Measurements from ENCODE around the gene IL10RA.
"Not testable (repeated sequence)": the region's sequence is repeated elsewhere in the genome, so short reads cannot be mapped to it uniquely, and the experiment has no call there.

The IL10RA gene

GRCh38 chr11:117972629-117973502 lies 13.3 kb upstream of the IL10RA start:
- ChIA-PET POLR2A (no interaction called here), CTCF (interaction anchor here (0.9 to 3.7 kb wide), 2 partner anchors 12 to 26 kb away, joined by 3 to 22 read pairs; no protein-coding TSS in a partner anchor)
- TF ChIP-seq, protein P1, sequence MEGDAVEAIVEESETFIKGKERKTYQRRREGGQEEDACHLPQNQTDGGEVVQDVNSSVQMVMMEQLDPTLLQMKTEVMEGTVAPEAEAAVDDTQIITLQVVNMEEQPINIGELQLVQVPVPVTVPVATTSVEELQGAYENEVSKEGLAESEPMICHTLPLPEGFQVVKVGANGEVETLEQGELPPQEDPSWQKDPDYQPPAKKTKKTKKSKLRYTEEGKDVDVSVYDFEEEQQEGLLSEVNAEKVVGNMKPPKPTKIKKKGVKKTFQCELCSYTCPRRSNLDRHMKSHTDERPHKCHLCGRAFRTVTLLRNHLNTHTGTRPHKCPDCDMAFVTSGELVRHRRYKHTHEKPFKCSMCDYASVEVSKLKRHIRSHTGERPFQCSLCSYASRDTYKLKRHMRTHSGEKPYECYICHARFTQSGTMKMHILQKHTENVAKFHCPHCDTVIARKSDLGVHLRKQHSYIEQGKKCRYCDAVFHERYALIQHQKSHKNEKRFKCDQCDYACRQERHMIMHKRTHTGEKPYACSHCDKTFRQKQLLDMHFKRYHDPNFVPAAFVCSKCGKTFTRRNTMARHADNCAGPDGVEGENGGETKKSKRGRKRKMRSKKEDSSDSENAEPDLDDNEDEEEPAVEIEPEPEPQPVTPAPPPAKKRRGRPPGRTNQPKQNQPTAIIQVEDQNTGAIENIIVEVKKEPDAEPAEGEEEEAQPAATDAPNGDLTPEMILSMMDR (IDR thresholded peaks at IDR 0.05; ENCODE audit: control extremely low read depth, extremely low read depth, low read depth, missing control alignments) = no peak
- no peak for DNase-seq (ENCODE audit: extremely low spot score)

DNA sequence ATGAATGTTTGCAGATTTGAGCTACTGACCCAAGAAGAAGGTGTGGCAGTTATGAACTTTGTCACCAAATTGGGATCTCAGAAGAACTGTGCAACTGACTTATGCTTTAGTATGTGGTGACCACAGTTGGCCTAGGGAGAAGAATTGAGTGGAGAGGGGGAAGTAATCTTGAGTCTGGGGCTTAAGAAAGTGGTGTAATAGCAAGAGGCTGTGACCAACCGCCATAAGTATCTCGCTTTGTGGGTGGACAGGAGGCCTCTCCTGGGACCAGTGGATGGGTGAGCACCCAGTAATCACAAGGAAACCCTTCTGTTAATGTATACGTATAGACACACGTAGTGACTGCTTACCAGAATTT lies 12.7 kb upstream of the IL10RA start:
- CTCF ChIA-PET = interaction anchor here (0.9 to 3.7 kb wide), 2 partner anchors 12 to 26 kb away, joined by 3 to 22 read pairs; no protein-coding TSS in a partner anchor
- TF ChIP-seq, protein P1 (IDR thresholded peaks at IDR 0.05; ENCODE audit: control extremely low read depth, extremely low read depth, low read depth, missing control alignments) = no peak
- DNase-seq (ENCODE audit: extremely low spot score) = no peak

GRCh38 chr11:117976445-117976844 lies 9.7 kb upstream of the IL10RA start:
- no peak for DNase-seq (ENCODE audit: extremely low spot score)
- CTCF ChIA-PET = interaction anchor here (1.0 to 3.7 kb wide), 4 partner anchors 26 to 76 kb away, joined by 3 to 22 read pairs (median 3); no protein-coding TSS in a partner anchor
- TF ChIP-seq, protein P1 (IDR thresholded peaks at IDR 0.05; ENCODE audit: control extremely low read depth, extremely low read depth, low read depth, missing control alignments) = no peak
- POLR2A ChIA-PET = no interaction called here

More for the DNA sequence above, 12.7 kb upstream of the IL10RA start:
- POLR2A ChIA-PET = no interaction called here

GRCh38 chr11:117977029-117977428 lies 9.2 kb upstream of the IL10RA start:
- TF ChIP-seq, protein P1 (IDR thresholded peaks at IDR 0.05; ENCODE audit: control extremely low read depth, extremely low read depth, low read depth, missing control alignments) = no peak
- ChIA-PET POLR2A (no interaction called here), CTCF (interaction anchor here (1.0 to 3.7 kb wide), 5 partner anchors 24 to 76 kb away, joined by 3 to 22 read pairs (median 3); no protein-coding TSS in a partner anchor)
- no peak for DNase-seq (ENCODE audit: extremely low spot score)

- DNase-seq (ENCODE audit: extremely low spot score); POLR2A ChIA-PET: not testable (repeated sequence)
- CTCF ChIA-PET = interaction anchor here (0.8 to 1.6 kb wide), 3 partner anchors 9 to 31 kb away, joined by 3 to 4 read pairs (median 3); no protein-coding TSS in a partner anchor
These were observed 8.5 kb upstream of the IL10RA start for GRCh38 chr11:117977612-117978264.

DNA sequence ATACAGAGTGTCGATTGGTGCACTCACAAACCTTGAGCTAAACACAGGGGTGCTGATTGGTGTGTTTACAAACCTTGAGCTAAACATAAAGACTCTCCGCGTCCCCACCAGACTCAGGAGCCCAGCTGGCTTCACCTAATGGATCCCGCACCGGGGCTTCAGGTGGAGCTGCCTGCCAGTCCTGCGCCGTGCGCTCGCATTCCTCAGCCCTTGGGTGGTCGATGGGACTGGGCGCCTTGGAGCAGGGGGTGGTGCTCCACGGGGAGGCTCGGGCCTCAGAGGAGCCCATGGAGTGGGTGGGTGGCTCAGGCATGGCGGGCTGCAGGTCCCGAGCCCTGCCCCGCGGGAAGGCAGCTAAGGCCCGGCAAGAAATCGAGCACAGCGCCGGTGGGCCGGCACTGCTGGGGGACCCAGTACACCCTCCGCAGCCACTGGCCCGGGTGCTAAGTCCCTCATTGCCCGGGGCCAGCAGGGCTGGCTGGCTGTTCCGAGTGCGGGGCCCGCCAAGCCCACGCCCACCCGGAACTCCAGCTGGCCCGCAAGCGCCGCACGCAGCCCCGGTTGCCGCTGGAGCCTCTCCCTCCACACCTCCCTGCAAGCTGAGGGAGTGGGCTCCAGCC lies 7.8 kb upstream of the IL10RA start:
- POLR2A ChIA-PET = not testable (repeated sequence)
- CTCF ChIA-PET = interaction anchor here (0.8 to 1.7 kb wide), 4 partner anchors 10 to 75 kb away, joined by 3 to 8 read pairs (median 4); no protein-coding TSS in a partner anchor

DNA sequence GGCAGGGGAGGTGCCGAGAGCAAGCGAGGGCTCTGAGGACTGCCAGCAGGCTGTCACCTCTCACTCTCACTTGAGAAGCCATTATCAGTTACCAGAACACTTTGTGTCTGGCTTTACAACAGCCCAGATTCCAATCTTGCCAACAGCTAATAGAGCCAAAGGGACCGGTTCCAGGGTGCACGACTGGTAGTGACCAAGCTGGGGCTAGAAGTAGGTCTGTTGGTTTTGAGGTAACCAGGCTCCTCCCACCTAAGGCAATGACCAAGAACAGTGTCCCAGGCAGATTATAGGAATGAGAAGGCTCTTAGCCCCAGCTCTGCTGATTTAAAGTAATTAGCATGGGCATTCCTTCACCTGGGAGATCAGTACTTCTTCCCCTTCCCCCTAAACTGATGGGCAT lies 7.2 kb upstream of the IL10RA start:
- POLR2A ChIA-PET = interaction anchor here (0.8 kb wide), 1 partner anchor 9 kb away, joined by 3 read pairs; no protein-coding TSS in a partner anchor
- CTCF ChIA-PET = interaction anchor here (0.9 to 2.1 kb wide), 7 partner anchors 10 to 74 kb away, joined by 3 to 16 read pairs (median 4); no protein-coding TSS in a partner anchor
- no peak for DNase-seq (ENCODE audit: extremely low spot score)
- TF ChIP-seq, protein P1 (IDR thresholded peaks at IDR 0.05; ENCODE audit: control extremely low read depth, extremely low read depth, low read depth, missing control alignments) = no peak

More for the DNA sequence above, 7.8 kb upstream of the IL10RA start:
- not testable (repeated sequence) for DNase-seq (ENCODE audit: extremely low spot score)

Data from GM10248 (cell line).